GM21717 (cell line): ENCODE results near the gene SMPD3.
"Not testable (repeated sequence)": the region's sequence is repeated elsewhere in the genome, so short reads cannot be mapped to it uniquely, and the experiment has no call there.

Experiments used
- ATAC-seq: cut with Tn5 transposase; IDR thresholded peaks from one replicate; pipeline ENCODE4 v1.9.1; 2021; ENCODE audit warnings: mild to moderate bottlenecking, moderate library complexity; ENCODE audit not compliant: unreplicated experiment

Gene SMPD3

GRCh38 chr16:68448360-68448970 is at the start of gene SMPD3:
Gene SMPD3, minus strand, starts transcription at chr16:68448508. Its CDS starts 76,327 bp downstream, at chr16:68372181.
- peak; percentile 92 for ATAC-seq

- ATAC-seq = no peak
Measured at GRCh38 chr16:68496689-68497088, 48.4 kb upstream of the SMPD3 start.

- not testable (repeated sequence) for ATAC-seq
Measured at GRCh38 chr16:68494261-68494660, 46.0 kb upstream of the SMPD3 start.

GRCh38 chr16:68493412-68494070 is 45.2 kb upstream of the SMPD3 start:
- ATAC-seq = no peak

GRCh38 chr16:68492543-68493411 is 44.5 kb upstream of the SMPD3 start:
- ATAC-seq = no peak

- ATAC-seq = no peak
Measured at GRCh38 chr16:68492151-68492542, 43.8 kb upstream of the SMPD3 start.

- no peak for ATAC-seq
Measured at GRCh38 chr16:68491576-68491950, 43.3 kb upstream of the SMPD3 start.

- no peak for ATAC-seq
Measured at GRCh38 chr16:68490829-68491575, 42.7 kb upstream of the SMPD3 start.

- ATAC-seq = no peak
Measured at GRCh38 chr16:68490358-68490757, 42.0 kb upstream of the SMPD3 start.

- no peak for ATAC-seq
Measured at GRCh38 chr16:68488554-68488953, 40.2 kb upstream of the SMPD3 start.

GRCh38 chr16:68487669-68488068 is 39.4 kb upstream of the SMPD3 start:
- ATAC-seq = no peak

- ATAC-seq = no peak
Measured at GRCh38 chr16:68487203-68487514, 38.9 kb upstream of the SMPD3 start.

GRCh38 chr16:68486502-68487202 is 38.3 kb upstream of the SMPD3 start:
- ATAC-seq = no peak

GRCh38 chr16:68481636-68482035 is 33.3 kb upstream of the SMPD3 start:
- ATAC-seq = no peak

- no peak for ATAC-seq
Measured at GRCh38 chr16:68480084-68480995, 32.0 kb upstream of the SMPD3 start.

- ATAC-seq = no peak
Measured at GRCh38 chr16:68479271-68479670, 31.0 kb upstream of the SMPD3 start.

- no peak for ATAC-seq
Measured at GRCh38 chr16:68478526-68479250, 30.4 kb upstream of the SMPD3 start.

- no peak for ATAC-seq
Measured at GRCh38 chr16:68475071-68475470, 26.8 kb upstream of the SMPD3 start.
